ENCODE measurements around the gene FERMT2. TPM values are rescaled to one million over a fixed set of nuclear protein-coding genes. Genes with fewer than 3 reads are reported as not detected.

FERMT2 gene
- total and polyA plus RNA-seq, 5 donors from 2014 or later, result 0.22 TPM; not detected in 4

GRCh38 chr14:52950410-52950897 is 396 bp downstream of the FERMT2 start:
- peaks cover 46% of the 10 kb centered on the region for H3K27me3 ChIP-seq (ENCODE audit: control insufficient read depth, insufficient read depth, low read length)
- H3K4me3 ChIP-seq (ENCODE audit: low read depth, low read length), result peak overlapping the region; percentile 75
- peaks cover 69% of the 10 kb centered on the region for H3K27me3 Mint-ChIP-seq
- H3K4me1 ChIP-seq (ENCODE audit: control insufficient read depth, insufficient read depth, low read length, poor library complexity, severe bottlenecking), result peaks cover 26% of the 10 kb centered on the region
- no peaks in the 10 kb centered on the region for H3K9me3 ChIP-seq (ENCODE audit: control insufficient read depth in 2 of 2, low read length in 2 of 2)
- peak overlapping the region; percentile 24 to 62 (median 52) for H3K27ac Mint-ChIP-seq
- peaks cover 0 to 3% (median 0%) of the 10 kb centered on the region in 7 donors for H3K9me3 Mint-ChIP-seq
- ATAC-seq (ENCODE audit: low read depth in 2 of 2), result peak; percentile 20 to 28
- no peaks in the 10 kb centered on the region for H3K36me3 Mint-ChIP-seq
- H3K4me3 Mint-ChIP-seq, result peak overlapping the region; percentile 72 to 89 (median 86)
- H3K36me3 ChIP-seq (ENCODE audit: control insufficient read depth, insufficient read depth, low read length), result no peaks in the 10 kb centered on the region
- H3K27ac ChIP-seq (ENCODE audit: insufficient read depth, low read length, poor library complexity, severe bottlenecking), result no peak overlapping the region
- DNase-seq, result peak in 2 of 3 donors; percentile 14 to 23
- peaks cover 10 to 21% (median 16%) of the 10 kb centered on the region in 4 donors for H3K4me1 Mint-ChIP-seq

- Mint-ChIP-seq H3K27me3 (peaks cover 72% of the 10 kb centered on the region), H3K9me3 (peaks cover 0 to 3% (median 0%) of the 10 kb centered on the region in 7 donors), H3K4me1 (peaks cover 10 to 21% (median 16%) of the 10 kb centered on the region in 4 donors), H3K4me3 (peak overlapping the region; percentile 72 to 89 (median 86)), H3K36me3 (no peaks in the 10 kb centered on the region), H3K27ac (peak overlapping the region in 2 of 3 donors; percentile 24 to 62)
- peak overlapping the region; percentile 75 for H3K4me3 ChIP-seq (ENCODE audit: low read depth, low read length)
- ATAC-seq (ENCODE audit: low read depth in 2 of 2) (no peak), DNase-seq (peak in 2 of 3 donors; percentile 5 to 18)
- H3K27ac ChIP-seq (ENCODE audit: insufficient read depth, low read length, poor library complexity, severe bottlenecking), result no peak overlapping the region
- no peaks in the 10 kb centered on the region for H3K36me3 ChIP-seq (ENCODE audit: control insufficient read depth, insufficient read depth, low read length)
- H3K4me1 ChIP-seq (ENCODE audit: control insufficient read depth, insufficient read depth, low read length, poor library complexity, severe bottlenecking), result peaks cover 26% of the 10 kb centered on the region
- peaks cover 47% of the 10 kb centered on the region for H3K27me3 ChIP-seq (ENCODE audit: control insufficient read depth, insufficient read depth, low read length)
- H3K9me3 ChIP-seq (ENCODE audit: control insufficient read depth in 2 of 2, low read length in 2 of 2), result no peaks in the 10 kb centered on the region
Measured at GRCh38 chr14:52949711-52950409, 990 bp downstream of the FERMT2 start.

DNA sequence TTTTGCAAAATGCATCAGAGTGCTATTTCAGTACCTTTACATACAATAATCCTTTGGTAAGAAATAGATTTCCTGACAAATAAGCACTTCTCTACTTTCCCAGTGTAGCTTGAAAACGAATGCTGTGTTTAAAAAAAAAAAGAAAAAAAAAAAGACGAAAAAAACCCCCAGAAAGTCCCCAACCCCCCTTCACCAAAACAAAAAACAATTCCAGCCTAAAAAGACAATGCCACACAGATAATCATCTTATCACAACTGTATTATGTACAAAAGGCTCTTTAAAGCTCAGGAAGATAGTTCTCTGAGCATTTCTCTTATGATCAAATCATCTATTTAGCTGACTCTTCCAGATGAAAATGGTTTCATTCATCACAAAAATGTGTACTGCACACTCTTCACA is 1.6 kb downstream of the FERMT2 start:
- Mint-ChIP-seq H3K27me3 (peaks cover 74% of the 10 kb centered on the region), H3K4me3 (peak overlapping the region; percentile 69 to 87 (median 78)), H3K36me3 (no peaks in the 10 kb centered on the region), H3K27ac (no peak overlapping the region), H3K9me3 (peaks cover 0 to 3% (median 0%) of the 10 kb centered on the region in 7 donors), H3K4me1 (peaks cover 10 to 21% (median 16%) of the 10 kb centered on the region in 4 donors)
- Histone ChIP-seq H3K27ac (ENCODE audit: insufficient read depth, low read length, poor library complexity, severe bottlenecking) (no peak overlapping the region), H3K9me3 (ENCODE audit: control insufficient read depth in 2 of 2, low read length in 2 of 2) (no peaks in the 10 kb centered on the region), H3K36me3 (ENCODE audit: control insufficient read depth, insufficient read depth, low read length) (no peaks in the 10 kb centered on the region), H3K27me3 (ENCODE audit: control insufficient read depth, insufficient read depth, low read length) (peaks cover 50% of the 10 kb centered on the region), H3K4me1 (ENCODE audit: control insufficient read depth, insufficient read depth, low read length, poor library complexity, severe bottlenecking) (peaks cover 26% of the 10 kb centered on the region), H3K4me3 (ENCODE audit: low read depth, low read length) (peak overlapping the region; percentile 75)
- DNase-seq (no peak), ATAC-seq (ENCODE audit: low read depth in 2 of 2) (no peak)

- H3K27me3 Mint-ChIP-seq, result peaks cover 74% of the 10 kb centered on the region
- ATAC-seq (ENCODE audit: low read depth in 2 of 2) (no peak), DNase-seq (no peak)
- Histone ChIP-seq H3K36me3 (ENCODE audit: control insufficient read depth, insufficient read depth, low read length) (no peaks in the 10 kb centered on the region), H3K9me3 (ENCODE audit: control insufficient read depth in 2 of 2, low read length in 2 of 2) (no peaks in the 10 kb centered on the region), H3K27me3 (ENCODE audit: control insufficient read depth, insufficient read depth, low read length) (peaks cover 52% of the 10 kb centered on the region), H3K4me1 (ENCODE audit: control insufficient read depth, insufficient read depth, low read length, poor library complexity, severe bottlenecking) (peaks cover 26% of the 10 kb centered on the region), H3K27ac (ENCODE audit: insufficient read depth, low read length, poor library complexity, severe bottlenecking) (no peak overlapping the region), H3K4me3 (ENCODE audit: low read depth, low read length) (no peak overlapping the region)
- H3K4me1 Mint-ChIP-seq, result peaks cover 10 to 21% (median 16%) of the 10 kb centered on the region in 4 donors
- H3K27ac Mint-ChIP-seq, result no peak overlapping the region
- H3K4me3 Mint-ChIP-seq, result peak overlapping the region in 2 of 4 donors; percentile 69 to 72
- H3K36me3 Mint-ChIP-seq, result no peaks in the 10 kb centered on the region
- H3K9me3 Mint-ChIP-seq, result peaks cover 0 to 3% (median 0%) of the 10 kb centered on the region in 7 donors
Measured at GRCh38 chr14:52948836-52949235, 2.0 kb downstream of the FERMT2 start.

- H3K4me3 Mint-ChIP-seq, result no peak overlapping the region
- peaks cover 0 to 3% (median 0%) of the 10 kb centered on the region in 7 donors for H3K9me3 Mint-ChIP-seq
- Histone ChIP-seq H3K27me3 (ENCODE audit: control insufficient read depth, insufficient read depth, low read length) (peaks cover 52% of the 10 kb centered on the region), H3K36me3 (ENCODE audit: control insufficient read depth, insufficient read depth, low read length) (no peaks in the 10 kb centered on the region), H3K4me3 (ENCODE audit: low read depth, low read length) (no peak overlapping the region), H3K27ac (ENCODE audit: insufficient read depth, low read length, poor library complexity, severe bottlenecking) (no peak overlapping the region), H3K4me1 (ENCODE audit: control insufficient read depth, insufficient read depth, low read length, poor library complexity, severe bottlenecking) (peaks cover 26% of the 10 kb centered on the region), H3K9me3 (ENCODE audit: control insufficient read depth in 2 of 2, low read length in 2 of 2) (no peaks in the 10 kb centered on the region)
- no peak overlapping the region for H3K27ac Mint-ChIP-seq
- no peak for DNase-seq
- H3K27me3 Mint-ChIP-seq, result peaks cover 77% of the 10 kb centered on the region
- no peaks in the 10 kb centered on the region for H3K36me3 Mint-ChIP-seq
- peaks cover 10 to 21% (median 16%) of the 10 kb centered on the region in 4 donors for H3K4me1 Mint-ChIP-seq
- ATAC-seq (ENCODE audit: low read depth in 2 of 2), result no peak
Measured at GRCh38 chr14:52948039-52948438, 2.8 kb downstream of the FERMT2 start.

GRCh38 chr14:52944254-52944653 is 6.6 kb downstream of the FERMT2 start:
- H3K4me1 ChIP-seq (ENCODE audit: control insufficient read depth, insufficient read depth, low read length, poor library complexity, severe bottlenecking), result peaks cover 5% of the 10 kb centered on the region
- H3K36me3 ChIP-seq (ENCODE audit: control insufficient read depth, insufficient read depth, low read length), result no peaks in the 10 kb centered on the region
- Mint-ChIP-seq H3K4me3 (no peak overlapping the region), H3K27me3 (peaks cover 58% of the 10 kb centered on the region), H3K36me3 (no peaks in the 10 kb centered on the region), H3K27ac (no peak overlapping the region), H3K9me3 (peaks cover 0 to under 1% (median 0%) of the 10 kb centered on the region in 7 donors), H3K4me1 (peaks cover 0 to 2% (median 1%) of the 10 kb centered on the region in 4 donors)
- ATAC-seq (ENCODE audit: low read depth in 2 of 2), result no peak
- H3K27me3 ChIP-seq (ENCODE audit: control insufficient read depth, insufficient read depth, low read length), result peaks cover 27% of the 10 kb centered on the region
- DNase-seq, result no peak
- no peak overlapping the region for H3K27ac ChIP-seq (ENCODE audit: insufficient read depth, low read length, poor library complexity, severe bottlenecking)
- no peaks in the 10 kb centered on the region for H3K9me3 ChIP-seq (ENCODE audit: control insufficient read depth in 2 of 2, low read length in 2 of 2)
- H3K4me3 ChIP-seq (ENCODE audit: low read depth, low read length), result no peak overlapping the region

DNA sequence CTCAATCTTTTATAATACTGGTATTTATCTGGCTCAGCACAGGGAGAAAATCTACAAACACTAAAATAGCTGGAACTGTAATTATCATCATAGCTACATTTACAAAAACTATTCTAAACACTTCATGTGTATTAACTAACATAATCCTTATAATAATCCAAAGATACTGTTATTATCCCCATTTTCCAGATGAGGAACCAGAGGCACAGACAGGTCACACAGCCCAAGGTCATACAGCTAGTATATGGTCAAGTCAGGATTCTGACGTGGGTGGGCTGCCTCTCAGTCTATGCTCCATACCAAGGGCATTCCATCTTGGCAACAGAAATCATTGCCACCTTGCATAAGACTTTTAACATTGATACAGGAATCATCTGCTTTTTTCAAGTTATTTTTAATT is 11.4 kb downstream of the FERMT2 start:
- H3K9me3 Mint-ChIP-seq, result peaks cover 0 to 2% (median 0%) of the 10 kb centered on the region in 7 donors
- H3K36me3 Mint-ChIP-seq, result no peaks in the 10 kb centered on the region
- H3K4me3 ChIP-seq (ENCODE audit: low read depth, low read length), result no peak overlapping the region
- no peaks in the 10 kb centered on the region for H3K9me3 ChIP-seq (ENCODE audit: control insufficient read depth in 2 of 2, low read length in 2 of 2)
- H3K36me3 ChIP-seq (ENCODE audit: control insufficient read depth, insufficient read depth, low read length), result no peaks in the 10 kb centered on the region
- H3K27ac ChIP-seq (ENCODE audit: insufficient read depth, low read length, poor library complexity, severe bottlenecking), result no peak overlapping the region
- DNase-seq, result no peak
- H3K27me3 Mint-ChIP-seq, result peaks cover 49% of the 10 kb centered on the region
- no peaks in the 10 kb centered on the region for H3K4me1 ChIP-seq (ENCODE audit: control insufficient read depth, insufficient read depth, low read length, poor library complexity, severe bottlenecking)
- H3K27ac Mint-ChIP-seq, result no peak overlapping the region
- no peak overlapping the region for H3K4me3 Mint-ChIP-seq
- peaks cover 0 to 2% (median 0%) of the 10 kb centered on the region in 4 donors for H3K4me1 Mint-ChIP-seq
- no peak for ATAC-seq (ENCODE audit: low read depth in 2 of 2)
- peaks cover 11% of the 10 kb centered on the region for H3K27me3 ChIP-seq (ENCODE audit: control insufficient read depth, insufficient read depth, low read length)

Measured in CD4-positive, CD25-positive, alpha-beta regulatory T cell (primary cell).